H1 (cell line): ENCODE data around the gene USP49. TPM values are rescaled to one million over a fixed set of nuclear protein-coding genes. Genes with fewer than 3 reads are reported as not detected.

Source experiments
- BRCA1 ChIP-seq: IDR thresholded peaks from 2 replicates; pipeline ENCODE4 v1.6.1; 2012; ENCODE audit warnings: low read depth, low read length, improper control_type of control experiment
- SIN3A ChIP-seq, 2 experiments: IDR thresholded peaks in 1 of 2; conservative IDR thresholded peaks in 1 of 2; 2 replicates each; pipeline ENCODE4 v1.6.1; 2011 to 2012; ENCODE audit warnings: low read length in 2 of 2, improper control_type of control experiment in 1 of 2, low read depth in 1 of 2, mild to moderate bottlenecking in 1 of 2
- polyA plus RNA-seq, 7 experiments: library from polyadenylated mRNA; depleted of rRNA in 3 of 7; stranded (reverse) in 5 of 7; unstranded in 2 of 7; fragments of >200 nt in 5 of 7; fragments of 200-250 nt in 2 of 7; gene quantifications; 1 replicate in 5 of 7; 2 replicates in 1 of 7; 4 replicates in 1 of 7; pipeline versions ENCODE4 v1.2.1 to v1.2.3, GENCODE V29; 2011 to 2013; ENCODE audit warnings: missing spikeins in 2 of 7, mixed read lengths in 2 of 7
- total RNA-seq: library from RNA; stranded (reverse); fragmentation: NEBNext Ultra II Directional; extraction: Animal tissue kit (Norgen Biotek cat#: 25700); gene quantifications from 2 replicates; pipeline ENCODE4 v1.2.1, GENCODE V29; 2021

The USP49 gene
- total and polyA plus RNA-seq, 2 of the 8 experiments (the other 6 are each of a cell fraction or from before 2014, with no cell fraction given): 6.9 to 24.4 TPM

DNA sequence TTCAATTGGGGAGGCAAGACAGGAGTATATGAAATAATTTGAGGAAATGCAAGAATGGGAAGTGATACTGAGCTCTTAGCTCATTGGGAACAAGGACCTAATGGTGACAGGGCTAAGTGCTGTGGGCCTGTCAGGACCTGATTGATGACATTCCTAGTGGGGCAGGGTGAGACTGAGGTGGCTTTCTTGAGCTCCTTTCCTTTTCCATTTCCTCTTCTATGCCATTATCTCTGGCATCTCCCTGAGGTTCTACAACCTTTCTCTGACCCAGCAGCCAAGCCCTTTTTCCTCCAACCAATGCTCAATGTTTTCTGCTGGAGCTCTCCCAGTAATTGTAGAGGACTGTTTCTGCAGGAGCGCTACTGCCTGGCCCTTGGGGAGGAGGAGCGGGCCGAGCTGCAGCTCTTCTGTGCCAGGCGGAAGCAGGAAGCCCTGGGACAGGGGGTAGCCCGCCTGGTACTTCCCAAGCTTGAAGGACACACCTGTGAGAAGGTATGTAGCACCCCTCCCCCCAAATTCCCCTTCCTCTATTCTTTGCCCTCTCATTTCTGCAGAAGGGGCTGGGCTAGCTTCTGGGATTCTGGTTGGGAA is 110.5 kb downstream of the USP49 start (continued):
- TF ChIP-seq SIN3A (conservative IDR thresholded peaks at IDR 0.05 in 1 of 2, IDR thresholded peaks at IDR 0.05 in 1 of 2; ENCODE audit: low read depth in 1 of 2, low read length in 2 of 2): no peak
- TF ChIP-seq BRCA1: no peak
- TF ChIP-seq, all 59 proteins: peak for 0
